HK-2 (cell line): ENCODE data around the gene ZNF76.
"Not testable (repeated sequence)": the region's sequence is repeated elsewhere in the genome, so short reads cannot be mapped to it uniquely, and the experiment has no call there.

Experiments used
- DNase-seq: peaks from one replicate; pipeline ENCODE4 v3.0.0-alpha.2; 2018; ENCODE audit not compliant: unreplicated experiment

ZNF76 gene

DNA sequence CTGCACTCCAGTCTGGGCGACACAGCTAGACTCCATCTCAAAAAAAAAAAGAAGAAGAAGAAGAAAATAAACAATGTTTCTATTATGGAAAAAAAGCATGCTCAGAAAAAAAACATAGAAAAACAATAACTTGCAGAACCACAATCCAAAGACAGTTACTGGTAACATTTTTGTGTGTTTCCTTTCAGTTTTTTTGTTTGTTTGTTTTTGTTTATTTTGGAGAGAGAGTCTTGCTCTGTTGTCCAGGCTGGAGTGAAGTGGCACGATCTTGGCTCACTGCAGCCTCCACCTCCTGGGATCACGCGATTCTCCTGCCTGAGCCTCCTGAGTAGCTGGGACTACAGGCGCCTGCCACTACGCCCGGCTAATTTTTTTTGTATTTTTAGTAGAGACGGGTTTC lies 69.4 kb downstream of the ZNF76 start:
- not testable (repeated sequence) for DNase-seq

DNA sequence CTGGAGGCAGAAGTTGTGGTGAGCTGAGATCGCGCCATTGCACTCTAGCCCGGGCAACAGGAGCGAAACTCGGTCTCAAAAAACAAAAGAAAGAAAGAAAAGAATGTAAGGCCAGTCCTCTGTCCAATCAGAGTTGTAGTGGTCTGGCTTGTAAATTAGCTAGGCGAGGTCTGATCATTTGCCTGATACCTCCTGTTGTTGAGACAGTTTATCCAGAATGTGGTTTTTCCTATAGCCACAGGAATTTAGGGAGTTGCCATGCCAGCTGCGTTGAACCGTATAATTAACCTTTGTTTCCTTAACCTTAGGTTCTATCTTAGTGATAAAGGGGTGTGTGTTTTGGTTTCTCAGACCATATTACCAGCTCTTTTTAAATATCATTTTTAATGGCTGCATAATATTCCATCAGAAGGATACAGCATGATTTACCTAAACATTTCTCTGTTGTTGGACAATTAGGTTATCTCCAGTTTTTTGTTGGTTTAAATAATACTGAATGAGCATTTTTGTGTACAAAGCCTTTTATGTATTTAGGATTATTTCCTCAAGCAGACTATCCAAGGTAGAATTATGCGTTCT lies 71.1 kb downstream of the ZNF76 start:
- no peak for DNase-seq

DNA sequence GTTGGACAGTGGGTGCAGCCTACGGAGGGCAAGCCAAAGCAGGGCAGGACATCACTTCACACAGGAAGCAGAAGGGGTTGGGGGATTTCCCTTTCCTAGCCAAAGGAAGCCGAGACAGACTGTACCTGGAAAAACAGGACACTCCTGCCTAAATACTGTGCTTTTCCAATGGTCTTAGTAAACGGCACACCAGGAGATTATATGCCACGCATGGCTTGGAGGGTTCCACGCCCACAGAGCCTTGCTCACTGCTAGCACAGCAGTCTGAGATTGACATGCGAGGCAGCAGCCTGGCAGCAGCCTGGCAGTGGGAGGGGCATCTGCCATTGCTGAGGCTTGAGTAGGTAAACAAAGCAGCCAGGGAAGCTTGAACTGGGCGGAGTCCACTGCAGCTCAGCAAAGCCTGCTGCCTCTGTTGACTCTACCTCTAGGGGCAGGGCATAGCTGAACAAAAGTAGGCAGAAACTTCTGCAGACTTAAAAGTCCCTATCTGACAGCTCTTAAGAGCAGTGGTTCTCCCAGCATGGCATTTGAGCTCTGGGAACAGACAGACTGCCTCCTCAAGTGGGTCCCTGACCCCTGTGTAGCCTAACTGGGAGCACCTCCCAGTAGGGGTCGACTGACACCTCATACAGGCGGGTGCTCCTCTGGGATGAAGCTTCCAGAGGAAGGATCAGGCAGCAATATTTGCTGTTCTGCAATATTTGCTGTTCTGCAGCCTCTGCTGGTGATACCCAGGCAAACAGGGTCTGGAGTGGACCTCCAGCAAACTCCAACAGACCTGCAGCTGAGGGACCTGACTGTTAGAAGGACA lies 72.7 kb downstream of the ZNF76 start:
- DNase-seq: peak; percentile 20

DNA sequence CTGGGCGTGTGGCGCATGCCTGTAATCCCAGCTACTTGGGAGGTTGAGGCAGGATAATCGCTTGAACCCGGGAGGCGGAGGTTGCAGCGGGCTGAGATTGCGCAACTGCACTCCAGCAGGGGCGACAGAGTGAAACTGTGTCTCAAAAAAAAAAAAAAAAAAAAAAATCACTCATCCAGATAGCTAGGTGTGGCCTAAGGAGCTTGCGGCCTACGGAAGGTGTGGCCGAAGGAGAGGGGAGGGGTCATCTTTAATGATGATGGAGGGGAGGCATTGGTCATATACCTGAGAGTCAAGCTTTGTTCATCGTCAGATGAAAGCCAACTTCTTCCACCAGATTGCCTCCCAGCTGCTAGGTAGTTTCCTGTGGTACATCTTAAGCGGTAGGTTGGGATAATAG lies 82.0 kb downstream of the ZNF76 start:
- no peak for DNase-seq

DNA sequence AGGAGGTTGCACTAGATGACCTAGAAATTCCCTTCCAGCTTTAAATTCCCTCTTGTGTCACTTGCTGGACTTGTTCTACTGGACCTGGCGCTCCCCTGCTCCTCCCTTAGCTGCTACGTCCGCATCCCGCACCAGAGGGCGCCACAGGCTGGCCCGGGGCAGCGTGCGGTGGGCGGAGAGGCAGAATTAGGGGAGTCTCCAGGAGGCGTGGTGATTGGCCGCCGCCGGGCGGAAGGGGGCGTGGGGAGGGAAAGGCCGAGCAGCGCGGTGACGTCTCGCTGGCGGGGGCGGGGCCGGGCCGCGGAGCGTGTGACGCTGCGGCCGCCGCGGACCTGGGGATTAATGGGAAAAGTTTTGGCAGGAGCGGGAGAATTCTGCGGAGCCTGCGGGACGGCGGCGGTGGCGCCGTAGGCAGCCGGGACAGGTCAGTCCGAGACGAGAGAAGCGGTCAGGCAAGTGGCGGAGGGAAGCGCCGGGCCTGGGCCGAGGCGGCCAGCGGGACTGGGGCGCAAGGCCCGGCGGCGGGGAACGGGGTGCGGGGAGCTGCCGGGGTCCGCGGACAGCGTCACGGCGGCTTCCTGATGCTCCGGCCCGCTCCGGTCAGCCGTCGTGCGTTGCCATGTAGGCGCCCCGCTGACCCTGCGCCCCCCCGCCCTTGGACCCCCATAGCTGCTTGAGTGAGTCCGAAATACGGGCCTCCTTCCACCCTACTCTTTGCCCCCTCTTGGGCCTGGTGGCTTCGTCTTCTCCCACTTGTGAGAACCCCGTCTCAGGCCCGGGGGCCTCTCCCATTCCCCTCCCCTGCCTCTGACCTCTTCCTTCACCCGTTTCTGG lies 82.9 kb downstream of the ZNF76 start, which contains the start of gene PPARD:
TSS of gene PPARD (plus strand) at position 301 of the 834 bp plus-strand sequence. CDS start 68,530 bp downstream, outside the sequence.
- DNase-seq: peak; percentile 98

DNA sequence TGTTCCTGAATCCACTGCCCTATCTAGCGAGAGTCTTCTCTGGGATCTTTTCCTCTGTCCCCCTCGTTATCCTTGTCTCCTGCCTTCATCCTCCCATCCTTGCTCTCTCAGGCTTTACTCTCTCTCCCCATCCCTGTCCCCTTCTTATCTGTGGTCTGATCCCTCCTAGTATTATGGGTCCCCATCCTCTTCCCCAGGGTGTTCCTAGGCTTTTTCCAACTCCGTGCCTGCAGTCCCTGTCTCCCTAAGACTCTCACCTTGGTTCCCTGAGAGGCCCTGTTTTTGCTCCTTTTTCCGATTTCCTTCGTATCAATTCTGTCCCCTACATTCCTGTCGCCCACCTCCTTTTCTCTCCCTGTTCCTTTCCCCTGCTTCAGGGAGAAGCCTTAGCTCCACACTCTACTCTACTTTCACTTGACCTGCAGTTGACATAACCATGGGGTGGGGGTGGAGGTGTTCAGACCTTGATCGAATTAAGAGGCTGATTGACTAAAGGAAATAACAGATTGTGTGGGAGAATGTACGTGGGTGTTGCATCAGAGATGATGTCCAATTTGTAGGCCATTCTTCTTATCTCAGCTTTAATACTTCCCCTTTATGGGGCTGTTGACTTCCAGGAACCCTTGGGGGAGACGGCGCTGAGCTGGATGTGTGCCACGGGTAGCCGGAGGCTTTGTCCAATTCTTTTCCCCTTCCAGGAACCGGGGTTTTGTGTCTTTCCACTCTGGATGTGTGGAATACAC lies 83.7 kb downstream of the ZNF76 start:
- no peak for DNase-seq

DNA sequence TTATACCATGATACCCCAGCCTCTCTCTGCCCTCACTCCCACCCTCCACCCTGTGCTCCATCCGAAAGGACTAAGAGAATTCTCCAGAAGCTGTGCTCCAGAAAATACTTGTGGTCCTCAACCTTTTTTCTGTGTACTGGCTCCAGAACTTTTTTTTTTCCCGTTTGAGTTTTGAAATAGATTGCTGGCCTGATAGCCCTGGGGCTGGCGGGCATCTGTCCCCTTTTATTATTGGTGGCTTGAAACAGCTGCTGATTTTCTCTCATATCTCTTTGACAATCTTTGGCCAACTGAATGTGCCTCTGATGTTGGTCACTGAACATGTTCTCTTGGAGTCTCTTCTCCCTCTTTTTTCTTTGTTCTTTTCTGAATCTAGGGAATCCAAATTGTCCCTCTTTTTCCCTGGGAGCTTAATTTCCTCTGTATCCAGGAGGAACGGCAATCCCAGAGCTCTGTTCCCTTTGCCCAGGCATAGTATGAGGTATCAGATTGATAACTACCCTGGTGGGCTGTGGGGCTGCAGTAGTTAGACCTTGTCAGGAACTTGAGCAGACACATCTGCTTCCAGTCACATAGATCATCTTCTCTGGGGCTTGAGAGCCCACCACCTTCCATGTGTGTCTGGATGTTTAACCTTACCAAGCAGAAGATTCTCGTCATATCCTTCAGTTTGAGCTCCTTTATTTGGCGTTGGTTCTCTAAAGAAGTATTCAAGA lies 84.5 kb downstream of the ZNF76 start:
- no peak for DNase-seq
